Endothelial cell (in vitro differentiated cells): ENCODE measurements around the gene KCTD21. TPM values are rescaled to one million over a fixed set of nuclear protein-coding genes. Genes with fewer than 3 reads are reported as not detected.

ENCODE experiments used
- DNase-seq: peaks from one replicate; pipeline ENCODE4 v3.0.0; 2021; ENCODE audit warnings: low spot score
- H3K27ac Mint-ChIP-seq: one replicate; pipeline ENCODE4 v1.8.0; 2021; ENCODE audit warnings: mixed read lengths, inconsistent platforms; ENCODE audit not compliant: unreplicated experiment
- H3K27me3 Mint-ChIP-seq: one replicate; pipeline ENCODE4 v1.8.0; 2021; ENCODE audit warnings: mild to moderate bottlenecking, moderate library complexity, mixed read lengths, inconsistent platforms; ENCODE audit not compliant: unreplicated experiment
- H3K36me3 Mint-ChIP-seq: one replicate; pipeline ENCODE4 v1.8.0; 2021; ENCODE audit warnings: mild to moderate bottlenecking, low read depth, mixed read lengths, inconsistent platforms; ENCODE audit not compliant: unreplicated experiment
- H3K4me1 Mint-ChIP-seq: one replicate; pipeline ENCODE4 v1.8.0; 2021; ENCODE audit warnings: mild to moderate bottlenecking, mixed read lengths, inconsistent platforms; ENCODE audit not compliant: unreplicated experiment
- H3K4me3 Mint-ChIP-seq: one replicate; pipeline ENCODE4 v1.8.0; 2021; ENCODE audit warnings: mild to moderate bottlenecking, mixed read lengths, inconsistent platforms; ENCODE audit not compliant: unreplicated experiment
- H3K9me3 Mint-ChIP-seq: one replicate; pipeline ENCODE4 v1.8.0; 2021; ENCODE audit warnings: mixed read lengths, inconsistent platforms; ENCODE audit not compliant: unreplicated experiment
- CTCF ChIP-seq: fragments of 200-600 bp; sonication (generic); IDR thresholded peaks from one replicate; pipeline ENCODE4 v1.5.0; 2021; ENCODE audit warnings: antibody characterized with exemption; ENCODE audit not compliant: unreplicated experiment
- total RNA-seq: library from RNA; stranded (reverse); fragmentation: NEBNext Ultra II Directional; extraction: Animal tissue kit (Norgen Biotek cat#: 25700); gene quantifications from one replicate; pipeline ENCODE4 v1.2.1, GENCODE V29; 2021; ENCODE audit not compliant: unreplicated experiment

Gene KCTD21
- total RNA-seq, 1 donor from 2014 or later = 11.4 TPM

- peak overlapping the region; percentile 57 for H3K27ac Mint-ChIP-seq
- no peak for DNase-seq
- H3K27me3 Mint-ChIP-seq = peaks cover 5% of the 10 kb centered on the region
- peaks cover 28% of the 10 kb centered on the region for H3K4me1 Mint-ChIP-seq
- peak overlapping the region; percentile 99 for H3K4me3 Mint-ChIP-seq
- no peak for TF ChIP-seq CTCF
- no peaks in the 10 kb centered on the region for H3K9me3 Mint-ChIP-seq
- peaks cover 6% of the 10 kb centered on the region for H3K36me3 Mint-ChIP-seq
Measured at GRCh38 chr11:78187366-78188285, 800 bp downstream of the KCTD21 start.

GRCh38 chr11:78181185-78181584 lies 7.2 kb downstream of the KCTD21 start:
- Mint-ChIP-seq H3K36me3 (peaks cover 17% of the 10 kb centered on the region), H3K4me3 (no peak overlapping the region), H3K9me3 (no peaks in the 10 kb centered on the region), H3K4me1 (peaks cover 11% of the 10 kb centered on the region), H3K27me3 (peaks cover 8% of the 10 kb centered on the region), H3K27ac (no peak overlapping the region)
- TF ChIP-seq CTCF = no peak
- DNase-seq = no peak

GRCh38 chr11:78180751-78181150 lies 7.7 kb downstream of the KCTD21 start:
- Mint-ChIP-seq H3K4me3 (no peak overlapping the region), H3K27ac (no peak overlapping the region), H3K4me1 (peaks cover 11% of the 10 kb centered on the region), H3K27me3 (peaks cover 8% of the 10 kb centered on the region), H3K9me3 (no peaks in the 10 kb centered on the region), H3K36me3 (peaks cover 19% of the 10 kb centered on the region)
- no peak for TF ChIP-seq CTCF
- DNase-seq = no peak

GRCh38 chr11:78179459-78180071 lies 8.9 kb downstream of the KCTD21 start:
- no peak for TF ChIP-seq CTCF
- peaks cover 11% of the 10 kb centered on the region for H3K4me1 Mint-ChIP-seq
- no peaks in the 10 kb centered on the region for H3K9me3 Mint-ChIP-seq
- H3K27me3 Mint-ChIP-seq = peaks cover 8% of the 10 kb centered on the region
- peak overlapping the region; percentile 19 for H3K27ac Mint-ChIP-seq
- no peak overlapping the region for H3K4me3 Mint-ChIP-seq
- H3K36me3 Mint-ChIP-seq = peaks cover 25% of the 10 kb centered on the region
- DNase-seq = no peak

- Mint-ChIP-seq H3K9me3 (no peaks in the 10 kb centered on the region), H3K4me1 (peaks cover 11% of the 10 kb centered on the region), H3K36me3 (peaks cover 49% of the 10 kb centered on the region), H3K4me3 (no peak overlapping the region), H3K27ac (no peak overlapping the region), H3K27me3 (peaks cover 8% of the 10 kb centered on the region)
- no peak for TF ChIP-seq CTCF
- DNase-seq = no peak
Measured at GRCh38 chr11:78177216-78177615, 11.2 kb downstream of the KCTD21 start.
